ENCODE data around the gene SYNPR. TPM values are rescaled to one million over a fixed set of nuclear protein-coding genes. Genes with fewer than 3 reads are reported as not detected.

The SYNPR gene
- total RNA-seq, 1 experiment from 2014 or later: 0.85 TPM

DNA sequence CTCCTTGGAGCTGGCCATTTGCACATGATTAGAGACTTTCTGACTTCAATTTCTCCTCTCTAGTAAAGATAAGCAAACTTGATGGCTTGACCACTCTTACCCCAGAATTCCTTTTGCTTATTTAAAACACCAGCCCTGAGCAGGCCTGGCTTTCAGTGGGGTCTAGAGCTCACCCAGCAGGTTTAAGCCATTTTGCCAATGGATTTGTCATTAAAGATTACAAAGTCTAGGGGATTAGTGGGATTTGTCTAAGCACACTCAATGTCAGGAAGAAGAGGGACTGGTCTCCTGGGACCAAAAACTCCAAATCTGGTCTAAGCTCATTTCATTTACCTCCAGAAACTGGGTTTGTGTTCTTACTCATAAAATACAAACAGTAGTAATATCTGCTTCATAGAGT, 317.1 kb downstream of the SYNPR start:
- H3K4me3 Mint-ChIP-seq: no peak overlapping the region
- H3K36me3 Mint-ChIP-seq: no peaks in the 10 kb centered on the region
- peak; percentile 38 for ATAC-seq
- H3K9me3 Mint-ChIP-seq: no peaks in the 10 kb centered on the region
- CTCF ChIA-PET: no interaction called here
- TF ChIP-seq NR3C1 (CRISPR knock-in tag; conservative IDR thresholded peaks at IDR 0.05; ENCODE audit: low read depth) (no peak), ZNF317 (CRISPR knock-in tag; IDR thresholded peaks at IDR 0.05; ENCODE audit: borderline replicate concordance, low read depth) (no peak), ATF2 (CRISPR knock-in tag; IDR thresholded peaks at IDR 0.05; ENCODE audit: borderline replicate concordance, low read depth) (no peak), CBFB (CRISPR knock-in tag; IDR thresholded peaks at IDR 0.05; ENCODE audit: low read depth) (no peak), RORB (CRISPR knock-in tag; IDR thresholded peaks at IDR 0.05) (no peak), ZNF138 (CRISPR knock-in tag; conservative IDR thresholded peaks at IDR 0.05) (no peak), ZNF416 (CRISPR knock-in tag; IDR thresholded peaks at IDR 0.05) (no peak), ETV6 (CRISPR knock-in tag; IDR thresholded peaks at IDR 0.05) (no peak)
- peaks cover 22% of the 10 kb centered on the region for H3K4me1 Mint-ChIP-seq
- no peak overlapping the region for H3K27ac Mint-ChIP-seq
- DNase-seq (ENCODE audit: low spot score): no peak
- POLR2A ChIA-PET: no interaction called here
- no peaks in the 10 kb centered on the region for H3K27me3 Mint-ChIP-seq (ENCODE audit: low read depth)

GRCh38 chr3:63597019-63597418, 318.9 kb downstream of the SYNPR start:
- no peak overlapping the region for H3K4me3 Mint-ChIP-seq
- TF ChIP-seq, protein P1, sequence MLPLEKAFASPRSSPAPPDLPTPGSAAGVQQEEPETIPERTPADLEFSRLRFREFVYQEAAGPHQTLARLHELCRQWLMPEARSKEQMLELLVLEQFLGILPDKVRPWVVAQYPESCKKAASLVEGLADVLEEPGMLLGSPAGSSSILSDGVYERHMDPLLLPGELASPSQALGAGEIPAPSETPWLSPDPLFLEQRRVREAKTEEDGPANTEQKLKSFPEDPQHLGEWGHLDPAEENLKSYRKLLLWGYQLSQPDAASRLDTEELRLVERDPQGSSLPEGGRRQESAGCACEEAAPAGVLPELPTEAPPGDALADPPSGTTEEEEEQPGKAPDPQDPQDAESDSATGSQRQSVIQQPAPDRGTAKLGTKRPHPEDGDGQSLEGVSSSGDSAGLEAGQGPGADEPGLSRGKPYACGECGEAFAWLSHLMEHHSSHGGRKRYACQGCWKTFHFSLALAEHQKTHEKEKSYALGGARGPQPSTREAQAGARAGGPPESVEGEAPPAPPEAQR (CRISPR knock-in tag; IDR thresholded peaks at IDR 0.05): no peak
- TF ChIP-seq ATF6 (CRISPR knock-in tag; IDR thresholded peaks at IDR 0.05) (no peak), IRF1 (CRISPR knock-in tag; IDR thresholded peaks at IDR 0.05) (no peak), PRDM15 (CRISPR knock-in tag; IDR thresholded peaks at IDR 0.05) (no peak)
- TF ChIP-seq, protein P2, sequence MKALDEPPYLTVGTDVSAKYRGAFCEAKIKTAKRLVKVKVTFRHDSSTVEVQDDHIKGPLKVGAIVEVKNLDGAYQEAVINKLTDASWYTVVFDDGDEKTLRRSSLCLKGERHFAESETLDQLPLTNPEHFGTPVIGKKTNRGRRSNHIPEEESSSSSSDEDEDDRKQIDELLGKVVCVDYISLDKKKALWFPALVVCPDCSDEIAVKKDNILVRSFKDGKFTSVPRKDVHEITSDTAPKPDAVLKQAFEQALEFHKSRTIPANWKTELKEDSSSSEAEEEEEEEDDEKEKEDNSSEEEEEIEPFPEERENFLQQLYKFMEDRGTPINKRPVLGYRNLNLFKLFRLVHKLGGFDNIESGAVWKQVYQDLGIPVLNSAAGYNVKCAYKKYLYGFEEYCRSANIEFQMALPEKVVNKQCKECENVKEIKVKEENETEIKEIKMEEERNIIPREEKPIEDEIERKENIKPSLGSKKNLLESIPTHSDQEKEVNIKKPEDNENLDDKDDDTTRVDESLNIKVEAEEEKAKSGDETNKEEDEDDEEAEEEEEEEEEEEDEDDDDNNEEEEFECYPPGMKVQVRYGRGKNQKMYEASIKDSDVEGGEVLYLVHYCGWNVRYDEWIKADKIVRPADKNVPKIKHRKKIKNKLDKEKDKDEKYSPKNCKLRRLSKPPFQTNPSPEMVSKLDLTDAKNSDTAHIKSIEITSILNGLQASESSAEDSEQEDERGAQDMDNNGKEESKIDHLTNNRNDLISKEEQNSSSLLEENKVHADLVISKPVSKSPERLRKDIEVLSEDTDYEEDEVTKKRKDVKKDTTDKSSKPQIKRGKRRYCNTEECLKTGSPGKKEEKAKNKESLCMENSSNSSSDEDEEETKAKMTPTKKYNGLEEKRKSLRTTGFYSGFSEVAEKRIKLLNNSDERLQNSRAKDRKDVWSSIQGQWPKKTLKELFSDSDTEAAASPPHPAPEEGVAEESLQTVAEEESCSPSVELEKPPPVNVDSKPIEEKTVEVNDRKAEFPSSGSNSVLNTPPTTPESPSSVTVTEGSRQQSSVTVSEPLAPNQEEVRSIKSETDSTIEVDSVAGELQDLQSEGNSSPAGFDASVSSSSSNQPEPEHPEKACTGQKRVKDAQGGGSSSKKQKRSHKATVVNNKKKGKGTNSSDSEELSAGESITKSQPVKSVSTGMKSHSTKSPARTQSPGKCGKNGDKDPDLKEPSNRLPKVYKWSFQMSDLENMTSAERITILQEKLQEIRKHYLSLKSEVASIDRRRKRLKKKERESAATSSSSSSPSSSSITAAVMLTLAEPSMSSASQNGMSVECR (CRISPR knock-in tag; IDR thresholded peaks at IDR 0.05; ENCODE audit: borderline replicate concordance): no peak
- H3K4me1 Mint-ChIP-seq: peaks cover 28% of the 10 kb centered on the region
- 0 out of 2 replicates have a peak, but pooled peaks cover 3% of the 10 kb centered on the region for H3K36me3 Mint-ChIP-seq
- ChIA-PET POLR2A (no interaction called here), CTCF (interaction anchor here (0.6 kb wide), 1 partner anchor 96 kb away, joined by 4 read pairs; no protein-coding TSS in a partner anchor)
- H3K27me3 Mint-ChIP-seq (ENCODE audit: low read depth): no peaks in the 10 kb centered on the region
- no peak for ATAC-seq
- no peak for DNase-seq (ENCODE audit: low spot score)
- H3K9me3 Mint-ChIP-seq: peaks cover 7% of the 10 kb centered on the region
- no peak overlapping the region for H3K27ac Mint-ChIP-seq

Measured in WTC11 (cell line).